DND-41 (cell line): ENCODE results near the gene AMOT.

Experiments
- ATAC-seq: fragments of 200-7000 bp; cut with Tn5 transposase; 3 replicates; pipeline ENCODE4 v1.9.1; 2021; ENCODE audit warnings: low read depth; ENCODE audit not compliant: insufficient read depth
- DNase-seq: peaks from one replicate; pipeline ENCODE4 v3.0.0-alpha.2; 2020
- H2AFZ ChIP-seq: 2 replicates; pipeline ENCODE4 v1.6.0; 2012; ENCODE audit warnings: low read depth, low read length
- H3K27ac ChIP-seq: 2 replicates; pipeline ENCODE4 v1.5.1; 2012; ENCODE audit warnings: low read length, inconsistent platforms
- H3K27me3 ChIP-seq: fragments of 200-600 bp; sonication (generic); 2 replicates; pipeline ENCODE4 v1.6.0; 2012; ENCODE audit warnings: low read length, mild to moderate bottlenecking, inconsistent platforms; ENCODE audit not compliant: insufficient read depth, poor library complexity
- H3K36me3 ChIP-seq: 2 replicates; pipeline ENCODE4 v1.5.1; 2012; ENCODE audit warnings: low read length, inconsistent platforms; ENCODE audit not compliant: insufficient read depth
- H3K4me1 ChIP-seq: 2 replicates; pipeline ENCODE4 v1.5.1; 2012; ENCODE audit warnings: mild to moderate bottlenecking, low read length; ENCODE audit not compliant: insufficient read depth
- H3K4me2 ChIP-seq: 2 replicates; pipeline ENCODE4 v1.6.0; 2012; ENCODE audit warnings: mild to moderate bottlenecking, moderate library complexity, low read length, inconsistent platforms; ENCODE audit not compliant: insufficient read depth
- H3K4me3 ChIP-seq, 2 experiments: fragments of 200-600 bp in 1 of 2; shearing (Covaris generic) in 1 of 2; 2 replicates each; pipeline ENCODE4 v1.5.1; 2012 to 2016; ENCODE audit warnings: inconsistent platforms in 2 of 2, low read length in 2 of 2, mild to moderate bottlenecking in 2 of 2, low read depth in 1 of 2, moderate library complexity in 1 of 2
- H3K79me2 ChIP-seq: 2 replicates; pipeline ENCODE4 v1.6.0; 2012; ENCODE audit warnings: low read length, inconsistent platforms; ENCODE audit not compliant: insufficient read depth
- H3K9ac ChIP-seq: 2 replicates; pipeline ENCODE4 v1.6.0; 2012; ENCODE audit warnings: low read depth, mild to moderate bottlenecking, inconsistent platforms, low read length, moderate library complexity
- H3K9me3 ChIP-seq: 2 replicates; pipeline ENCODE4 v1.5.1; 2012; ENCODE audit warnings: low read length, moderate library complexity, mild to moderate bottlenecking, inconsistent platforms; ENCODE audit not compliant: insufficient read depth, severe bottlenecking
- H4K20me1 ChIP-seq: 2 replicates; pipeline ENCODE4 v1.6.0; 2012; ENCODE audit warnings: low read length; ENCODE audit not compliant: insufficient read depth
- CTCF ChIP-seq: IDR thresholded peaks from 2 replicates; pipeline ENCODE4 v1.5.1; 2012; ENCODE audit warnings: borderline replicate concordance, low read length, moderate library complexity, mild to moderate bottlenecking; ENCODE audit not compliant: poor library complexity, severe bottlenecking; ENCODE audit errors: extremely low read depth
- EZH2 ChIP-seq: IDR thresholded peaks from 3 replicates; pipeline ENCODE4 v1.6.1; 2012; ENCODE audit warnings: borderline replicate concordance, low read depth, mild to moderate bottlenecking, moderate library complexity, low read length, inconsistent platforms; ENCODE audit not compliant: severe bottlenecking

AMOT gene

GRCh38 chrX:112738347-112739033 lies 102.1 kb downstream of the AMOT start:
- no peak overlapping the region for H3K9ac ChIP-seq
- DNase-seq (no peak), ATAC-seq (no peak)
- H4K20me1 ChIP-seq, result no peaks in the 10 kb centered on the region
- H3K27ac ChIP-seq, result no peak overlapping the region
- H2AFZ ChIP-seq, result no peak overlapping the region
- H3K4me1 ChIP-seq, result peaks cover 7% of the 10 kb centered on the region; the same call in 1 of the 2 replicates
- no peaks in the 10 kb centered on the region for H3K79me2 ChIP-seq
- H3K36me3 ChIP-seq, result no peaks in the 10 kb centered on the region
- no peak overlapping the region for H3K4me2 ChIP-seq
- no peak for TF ChIP-seq CTCF
- TF ChIP-seq EZH2, result no peak
- H3K27me3 ChIP-seq, result no peaks in the 10 kb centered on the region
- H3K4me3 ChIP-seq, result no peak overlapping the region
- H3K9me3 ChIP-seq, result no peaks in the 10 kb centered on the region

- Histone ChIP-seq H3K4me3 (no peak overlapping the region), H3K9me3 (no peaks in the 10 kb centered on the region), H3K36me3 (no peaks in the 10 kb centered on the region), H3K4me2 (no peak overlapping the region), H2AFZ (no peak overlapping the region), H3K27me3 (no peaks in the 10 kb centered on the region), H3K27ac (no peak overlapping the region), H3K9ac (no peak overlapping the region), H3K79me2 (no peaks in the 10 kb centered on the region), H3K4me1 (peaks cover 7% of the 10 kb centered on the region; the same call in 1 of the 2 replicates), H4K20me1 (no peaks in the 10 kb centered on the region)
- no peak for DNase-seq
- no peak for ATAC-seq
- TF ChIP-seq EZH2 (no peak), CTCF (no peak)
Measured at GRCh38 chrX:112736310-112736709, 104.3 kb downstream of the AMOT start.

GRCh38 chrX:112735147-112735546 lies 105.5 kb downstream of the AMOT start:
- Histone ChIP-seq H3K79me2 (no peaks in the 10 kb centered on the region), H3K27ac (no peak overlapping the region), H3K4me2 (no peak overlapping the region), H2AFZ (no peak overlapping the region), H4K20me1 (no peaks in the 10 kb centered on the region), H3K4me3 (no peak overlapping the region), H3K4me1 (peaks cover 7% of the 10 kb centered on the region; the same call in 1 of the 2 replicates), H3K27me3 (no peaks in the 10 kb centered on the region), H3K36me3 (no peaks in the 10 kb centered on the region), H3K9me3 (no peaks in the 10 kb centered on the region), H3K9ac (no peak overlapping the region)
- no peak for DNase-seq
- ATAC-seq, result no peak
- TF ChIP-seq CTCF (no peak), EZH2 (no peak)

- no peak overlapping the region for H3K4me3 ChIP-seq
- no peaks in the 10 kb centered on the region for H3K27me3 ChIP-seq
- no peak overlapping the region for H3K27ac ChIP-seq
- peaks cover 7% of the 10 kb centered on the region; the same call in 1 of the 2 replicates for H3K4me1 ChIP-seq
- peak; percentile 3 for DNase-seq
- ATAC-seq, result peak; percentile 52; the same call in 1 of the 3 replicates
- no peak overlapping the region for H3K9ac ChIP-seq
- H2AFZ ChIP-seq, result peak overlapping the region; percentile 17
- H3K9me3 ChIP-seq, result no peaks in the 10 kb centered on the region
- no peaks in the 10 kb centered on the region for H3K79me2 ChIP-seq
- no peak for TF ChIP-seq CTCF
- no peak for TF ChIP-seq EZH2
- H4K20me1 ChIP-seq, result no peaks in the 10 kb centered on the region
- no peaks in the 10 kb centered on the region for H3K36me3 ChIP-seq
- no peak overlapping the region for H3K4me2 ChIP-seq
Measured at GRCh38 chrX:112734290-112734689, 106.3 kb downstream of the AMOT start.
